Ectodermal cell (in vitro differentiated cells): Measurements from ENCODE around the gene RNF213.

Experiments
- H3K27ac ChIP-seq: 2 replicates; pipeline ENCODE4 v1.7.0; 2013; ENCODE audit warnings: mild to moderate bottlenecking, low read depth, low read length; ENCODE audit not compliant: insufficient read depth, poor library complexity, severe bottlenecking
- H3K27me3 ChIP-seq: 2 replicates; pipeline ENCODE4 v1.7.0; 2013; ENCODE audit warnings: mild to moderate bottlenecking, low read length; ENCODE audit not compliant: insufficient read depth, control insufficient read depth, poor library complexity, severe bottlenecking
- H3K36me3 ChIP-seq: one replicate; pipeline ENCODE4 v1.7.0; 2013; ENCODE audit warnings: low read length; ENCODE audit not compliant: control insufficient read depth, insufficient read depth
- H3K4me1 ChIP-seq: one replicate; pipeline ENCODE4 v1.7.0; 2013; ENCODE audit warnings: low read length; ENCODE audit not compliant: control insufficient read depth, insufficient read depth
- H3K4me3 ChIP-seq: 2 replicates; pipeline ENCODE4 v1.7.0; 2013; ENCODE audit warnings: low read depth, low read length, control low read depth; ENCODE audit not compliant: insufficient read depth
- H3K9me3 ChIP-seq: 2 replicates; pipeline ENCODE4 v1.7.0; 2013; ENCODE audit warnings: mild to moderate bottlenecking, low read length, moderate library complexity; ENCODE audit not compliant: control insufficient read depth
- WGBS, 2 experiments: methylation state at CpG; one replicate each; pipeline ENCODE4 v1.1.7; 2013; ENCODE audit warnings: missing lambda C conversion rate in 2 of 2; 5-methylcytosine and 5-hydroxymethylcytosine counted together

Gene RNF213

DNA sequence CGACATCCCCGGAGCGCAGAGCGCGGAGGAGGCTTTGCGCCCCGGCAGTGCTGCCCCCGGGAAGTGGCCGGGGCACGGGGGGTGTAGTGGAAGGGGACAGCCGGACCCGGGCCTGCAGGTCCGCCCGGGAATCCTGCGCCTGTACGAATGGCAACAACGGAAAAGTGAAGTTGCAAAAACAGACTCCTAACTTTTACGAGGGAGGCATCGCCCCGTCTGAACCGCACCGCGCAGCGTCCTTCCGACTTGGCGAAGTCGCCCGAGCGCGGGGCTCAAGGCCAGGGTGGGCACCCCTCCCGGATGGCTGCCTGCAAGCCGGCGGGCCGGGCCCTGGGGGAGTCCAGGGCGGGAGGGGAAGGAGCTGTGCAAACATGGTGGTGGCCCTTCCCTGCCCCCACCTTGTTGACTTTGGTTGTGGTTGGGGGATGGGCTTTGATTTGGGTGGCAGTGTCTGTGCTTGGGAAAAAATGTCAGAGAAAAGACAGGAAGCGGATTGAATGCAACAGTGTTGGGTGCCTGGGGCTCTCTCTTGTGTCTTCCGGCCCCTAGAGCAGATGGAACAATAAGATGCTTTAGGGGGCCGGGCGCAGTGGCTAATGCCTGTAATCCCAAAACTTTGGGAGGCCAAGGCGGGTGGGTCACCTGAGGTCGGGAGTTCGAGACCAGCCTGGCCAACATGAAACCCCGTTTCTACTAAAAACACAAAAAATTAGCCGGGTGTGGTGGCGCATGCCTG, 675 bp downstream of the RNF213 start:
- Histone ChIP-seq H3K9me3 (no peaks in the 10 kb centered on the region), H3K4me1 (peaks cover 9% of the 10 kb centered on the region), H3K27me3 (peaks cover 6% of the 10 kb centered on the region), H3K4me3 (peak overlapping the region; percentile 82), H3K27ac (peak overlapping the region; percentile 95), H3K36me3 (no peaks in the 10 kb centered on the region)
- 2% methylated on average over 45 of the region's 45 CpGs for WGBS, 2 experiments

- Histone ChIP-seq H3K27ac (no peak overlapping the region), H3K4me1 (peaks cover 9% of the 10 kb centered on the region), H3K9me3 (no peaks in the 10 kb centered on the region), H3K4me3 (peak overlapping the region; percentile 82), H3K36me3 (no peaks in the 10 kb centered on the region), H3K27me3 (peaks cover 6% of the 10 kb centered on the region)
- 43 to 46% methylated on average over 8 of the region's 8 CpGs for WGBS, 2 experiments
Observed at GRCh38 chr17:80261895-80262279, 1.2 kb downstream of the RNF213 start.

DNA sequence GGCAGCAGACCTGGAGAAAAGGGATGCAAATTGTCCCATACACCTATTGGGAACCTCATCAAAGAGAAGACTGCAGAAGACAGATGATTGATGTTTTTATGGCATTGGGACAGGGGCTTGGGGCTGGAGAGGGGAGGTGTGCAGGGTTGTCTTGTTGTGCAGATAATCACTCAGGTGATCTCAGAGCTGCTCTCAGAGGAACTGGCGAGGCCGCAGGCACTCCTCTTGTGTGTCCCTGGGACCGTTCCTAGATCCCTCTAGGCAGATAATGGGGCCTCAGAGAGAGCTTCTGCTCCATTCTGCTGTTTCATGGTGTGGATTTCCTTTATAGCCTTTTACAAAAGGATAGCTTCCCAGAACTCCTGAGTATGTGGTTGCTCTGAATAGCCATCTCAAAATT, 1.6 kb downstream of the RNF213 start:
- WGBS, 2 experiments, result 78 to 79% methylated on average over 3 of the region's 3 CpGs
- no peaks in the 10 kb centered on the region for H3K36me3 ChIP-seq
- H3K27ac ChIP-seq, result no peak overlapping the region
- H3K9me3 ChIP-seq, result no peaks in the 10 kb centered on the region
- H3K27me3 ChIP-seq, result peaks cover 6% of the 10 kb centered on the region
- no peak overlapping the region for H3K4me3 ChIP-seq
- peaks cover 9% of the 10 kb centered on the region for H3K4me1 ChIP-seq

DNA sequence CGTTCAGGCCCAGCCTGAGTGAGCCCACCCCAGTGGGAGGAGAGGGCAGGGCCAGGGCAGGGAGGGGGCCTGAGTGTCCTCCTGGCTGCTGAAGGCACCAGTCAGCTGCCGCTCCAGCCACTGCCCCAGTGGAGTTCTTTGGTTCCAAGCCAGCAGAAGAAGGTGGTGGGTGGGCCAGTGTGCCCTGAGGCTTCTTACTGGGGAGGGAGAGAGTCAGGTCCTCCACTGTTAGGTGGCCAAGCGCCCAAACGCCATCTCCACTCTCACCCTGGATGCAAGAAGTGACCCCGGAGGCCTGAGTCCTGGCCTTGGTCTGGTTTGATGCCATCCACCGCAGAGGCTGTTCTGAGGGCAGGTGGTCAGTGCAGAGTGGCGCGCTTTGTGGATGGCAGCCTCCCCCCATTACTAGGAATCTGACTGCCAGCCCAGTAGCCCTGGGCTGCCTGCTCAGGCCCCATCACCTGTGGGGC, 2.2 kb downstream of the RNF213 start:
- peaks cover 9% of the 10 kb centered on the region for H3K4me1 ChIP-seq
- whole genome bisulfite sequencing, 2 experiments, result 87 to 88% methylated on average over 8 of the region's 8 CpGs
- no peak overlapping the region for H3K4me3 ChIP-seq
- no peaks in the 10 kb centered on the region for H3K9me3 ChIP-seq
- H3K27me3 ChIP-seq, result peaks cover 6% of the 10 kb centered on the region
- no peak overlapping the region for H3K27ac ChIP-seq
- H3K36me3 ChIP-seq, result no peaks in the 10 kb centered on the region

GRCh38 chr17:80263253-80264204, 2.9 kb downstream of the RNF213 start:
- 89 to 90% methylated on average over 19 of the region's 19 CpGs for WGBS, 2 experiments
- H3K4me1 ChIP-seq, result peaks cover 9% of the 10 kb centered on the region
- no peaks in the 10 kb centered on the region for H3K9me3 ChIP-seq
- no peak overlapping the region for H3K4me3 ChIP-seq
- H3K27me3 ChIP-seq, result peaks cover 6% of the 10 kb centered on the region
- no peak overlapping the region for H3K27ac ChIP-seq
- no peaks in the 10 kb centered on the region for H3K36me3 ChIP-seq

DNA sequence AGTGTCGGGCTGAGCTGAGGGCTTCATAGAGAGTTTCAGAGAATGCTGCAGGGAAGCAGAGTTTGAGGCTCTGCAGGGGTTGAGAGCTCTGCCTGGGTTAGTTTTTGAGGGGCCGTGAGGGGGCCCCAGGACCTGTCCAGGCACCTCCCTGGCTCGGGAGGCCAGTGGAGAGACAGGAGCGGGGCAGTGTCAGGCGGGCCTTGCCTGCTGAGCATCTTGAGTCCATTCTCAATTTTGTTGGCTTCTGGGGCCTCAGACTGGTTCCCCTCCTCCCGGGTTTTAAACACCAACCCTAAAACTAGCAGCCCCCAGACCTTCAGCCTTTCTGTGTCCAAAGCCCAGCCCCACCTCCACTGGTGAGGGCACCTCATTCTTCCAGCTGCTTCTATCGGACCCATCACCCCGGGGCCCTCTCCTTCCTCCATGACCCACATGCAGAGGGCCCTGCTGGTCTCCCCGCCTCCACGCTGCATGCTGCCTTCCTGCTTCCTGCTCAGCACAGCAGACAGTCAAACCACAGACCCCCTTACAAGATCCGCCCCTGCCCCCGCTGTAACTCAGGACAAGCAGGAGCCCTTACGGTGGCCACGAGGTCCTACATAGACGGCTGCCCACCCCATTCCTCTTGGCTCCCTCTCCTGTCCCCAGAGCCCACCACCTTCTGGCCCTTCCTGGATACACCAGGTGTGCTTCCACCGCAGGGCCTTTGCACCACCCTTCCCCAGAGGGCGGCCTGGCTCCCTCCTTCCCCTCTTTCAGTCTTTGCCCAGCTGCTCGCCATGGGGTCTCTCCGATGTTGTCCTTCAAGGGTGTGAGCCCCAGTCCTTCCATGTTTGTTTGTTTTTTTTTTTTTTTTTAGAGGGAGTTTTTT, 3.8 kb downstream of the RNF213 start:
- Histone ChIP-seq H3K9me3 (no peaks in the 10 kb centered on the region), H3K27ac (no peak overlapping the region), H3K4me3 (no peak overlapping the region), H3K27me3 (peaks cover 4% of the 10 kb centered on the region), H3K36me3 (no peaks in the 10 kb centered on the region), H3K4me1 (peaks cover 9% of the 10 kb centered on the region)
- WGBS, 2 experiments, result 92% methylated on average over 19 of the region's 19 CpGs

GRCh38 chr17:80265205-80266068, 4.8 kb downstream of the RNF213 start:
- WGBS, 2 experiments, result 95 to 96% methylated on average over 17 of the region's 17 CpGs
- Histone ChIP-seq H3K4me1 (peaks cover 10% of the 10 kb centered on the region), H3K27ac (no peak overlapping the region), H3K4me3 (no peak overlapping the region), H3K27me3 (no peaks in the 10 kb centered on the region), H3K36me3 (no peaks in the 10 kb centered on the region), H3K9me3 (no peaks in the 10 kb centered on the region)

- Histone ChIP-seq H3K9me3 (no peaks in the 10 kb centered on the region), H3K4me1 (peaks cover 12% of the 10 kb centered on the region), H3K36me3 (no peaks in the 10 kb centered on the region), H3K27ac (no peak overlapping the region), H3K27me3 (no peaks in the 10 kb centered on the region), H3K4me3 (no peak overlapping the region)
- WGBS, 2 experiments, result 91 to 94% methylated on average over 5 to 6 of the region's 6 CpGs
Observed at GRCh38 chr17:80267391-80267790, 6.7 kb downstream of the RNF213 start.

GRCh38 chr17:80268427-80268826, 7.8 kb downstream of the RNF213 start:
- Histone ChIP-seq H3K36me3 (no peaks in the 10 kb centered on the region), H3K27me3 (no peaks in the 10 kb centered on the region), H3K27ac (no peak overlapping the region), H3K9me3 (no peaks in the 10 kb centered on the region), H3K4me1 (peaks cover 5% of the 10 kb centered on the region), H3K4me3 (no peak overlapping the region)
- WGBS, 2 experiments, result 66 to 74% methylated on average over 3 to 4 of the region's 4 CpGs
